Small intestine (tissue), 7 donors: Measurements from ENCODE around the gene DYRK2. TPM values are rescaled to one million over a fixed set of nuclear protein-coding genes. Genes with fewer than 3 reads are reported as not detected.
A peak's percentile ranks its signal among the peaks of the same experiment; 100 is the strongest.

Experiments
- DNase-seq, 2 donors: peaks; one replicate each; pipeline versions ENCODE4 v3.0.0 to v3.0.0-alpha.2; 2013
- FAIRE-seq: peaks from 2 replicates; lab custom pipeline; 2012; peaks lifted over from hg19 to GRCh38; lab: Jason Lieb, UNC
- H3K27ac ChIP-seq, 3 donors: one replicate each; pipeline ENCODE4 v1.5.1; 2013; ENCODE audit warnings: low read length in 2 of 3, mild to moderate bottlenecking in 2 of 3, control low read depth in 1 of 3, inconsistent platforms in 1 of 3, low read depth in 1 of 3, moderate library complexity in 1 of 3
- H3K27me3 ChIP-seq, 3 donors: one replicate each; pipeline ENCODE4 v1.6.1; 2013; ENCODE audit warnings: low read length in 3 of 3, inconsistent platforms in 1 of 3; ENCODE audit not compliant: control insufficient read depth in 3 of 3, insufficient read depth in 3 of 3
- H3K36me3 ChIP-seq, 3 donors: one replicate each; pipeline ENCODE4 v1.6.1; 2013; ENCODE audit warnings: low read length in 3 of 3, inconsistent platforms in 1 of 3, low read depth in 1 of 3, mild to moderate bottlenecking in 1 of 3, moderate library complexity in 1 of 3; ENCODE audit not compliant: control insufficient read depth in 3 of 3, insufficient read depth in 2 of 3
- H3K4me1 ChIP-seq, 3 donors: one replicate each; pipeline ENCODE4 v1.6.1; 2013; ENCODE audit warnings: low read length in 2 of 3, inconsistent platforms in 1 of 3, low read depth in 1 of 3, mild to moderate bottlenecking in 1 of 3, moderate library complexity in 1 of 3; ENCODE audit not compliant: control insufficient read depth in 3 of 3, insufficient read depth in 2 of 3
- H3K4me3 ChIP-seq, 3 donors: one replicate each; pipeline ENCODE4 v1.5.1; 2013; ENCODE audit warnings: low read length in 3 of 3, control low read depth in 1 of 3, inconsistent platforms in 1 of 3, low read depth in 1 of 3, mild to moderate bottlenecking in 1 of 3, moderate library complexity in 1 of 3
- H3K9me3 ChIP-seq, 2 donors: one replicate each; pipeline ENCODE4 v1.6.1; 2013; ENCODE audit warnings: low read depth in 1 of 2, low read length in 1 of 2; ENCODE audit not compliant: control insufficient read depth in 2 of 2, insufficient read depth in 1 of 2
- WGBS, 3 donors: extraction: QIAGEN DNeasy Blood & Tissue Kit; methylation state at CpG; one replicate each; pipeline ENCODE4 v1.1.7; 2013; 5-methylcytosine and 5-hydroxymethylcytosine counted together
- polyA plus RNA-seq, 4 donors: library from polyadenylated mRNA; stranded (reverse) in 3 of 4; unstranded in 1 of 4; fragments of 200-250 nt in 3 of 4; fragments of 120-200 nt in 1 of 4; gene quantifications; one replicate each; pipeline versions ENCODE4 v1.2.1 to v1.2.3, GENCODE V29; 2013
- donor health status: healthy with polysubstance abuse.
- donor health status: control.
- donor health status: control.
- donor health status: Bipolar disorder and iron deficiency.
- donor health status: healthy.

DYRK2 gene
- polyA plus RNA-seq, 4 donors = 12.2 to 65.0 (median 12.3) TPM

GRCh38 chr12:67676624-67677023 is 28.1 kb downstream of the DYRK2 start:
- FAIRE-seq = no peak
- H3K4me1 ChIP-seq = peaks cover 0 to 6% (median 2%) of the 10 kb centered on the region in 3 donors
- H3K27ac ChIP-seq = no peak overlapping the region
- no peak overlapping the region for H3K4me3 ChIP-seq
- no peaks in the 10 kb centered on the region for H3K27me3 ChIP-seq
- peaks cover 0 to 6% (median 2%) of the 10 kb centered on the region in 3 donors for H3K36me3 ChIP-seq
- H3K9me3 ChIP-seq = peaks cover 0 to 19% of the 10 kb centered on the region in 2 donors
- DNase-seq = no peak

- Histone ChIP-seq H3K27ac (no peak overlapping the region), H3K4me1 (peaks cover 0 to 6% (median 2%) of the 10 kb centered on the region in 3 donors), H3K36me3 (peaks cover 0 to 6% (median 2%) of the 10 kb centered on the region in 3 donors), H3K27me3 (no peaks in the 10 kb centered on the region), H3K9me3 (peaks cover 0 to 19% of the 10 kb centered on the region in 2 donors), H3K4me3 (no peak overlapping the region)
- FAIRE-seq (no peak), DNase-seq (no peak)
- 95 to 98% (median 96%) methylated on average over 3 of the region's 3 CpGs for WGBS, 3 donors
These were observed 28.6 kb downstream of the DYRK2 start for GRCh38 chr12:67677166-67677565.

GRCh38 chr12:67681105-67681778 is 32.7 kb downstream of the DYRK2 start:
- Histone ChIP-seq H3K36me3 (no peaks in the 10 kb centered on the region), H3K27ac (peak overlapping the region in 1 of 3 donors; percentile 4), H3K27me3 (no peaks in the 10 kb centered on the region), H3K4me1 (peaks cover 0 to 6% (median 2%) of the 10 kb centered on the region in 3 donors), H3K4me3 (no peak overlapping the region), H3K9me3 (no peaks in the 10 kb centered on the region)
- WGBS, 3 donors = 68 to 88% (median 79%) methylated on average over 4 of the region's 4 CpGs
- DNase-seq (peak in 1 of 2 donors; percentile 20), FAIRE-seq (no peak)

- 85 to 100% (median 90%) methylated on average over 1 of the region's 1 CpG for WGBS, 3 donors
- no peak for FAIRE-seq
- no peak overlapping the region for H3K4me3 ChIP-seq
- H3K4me1 ChIP-seq = peaks cover 0 to 6% (median 2%) of the 10 kb centered on the region in 3 donors
- no peaks in the 10 kb centered on the region for H3K27me3 ChIP-seq
- no peaks in the 10 kb centered on the region for H3K36me3 ChIP-seq
- H3K9me3 ChIP-seq = no peaks in the 10 kb centered on the region
- H3K27ac ChIP-seq = no peak overlapping the region
- no peak for DNase-seq
These were observed 33.5 kb downstream of the DYRK2 start for GRCh38 chr12:67681941-67682620.

GRCh38 chr12:67689385-67689784 is 40.8 kb downstream of the DYRK2 start:
- 6 to 27% (median 19%) methylated on average over 1 of the region's 1 CpG for WGBS, 3 donors
- H3K4me3 ChIP-seq = no peak overlapping the region
- no peak overlapping the region for H3K27ac ChIP-seq
- DNase-seq (peak in 1 of 2 donors; percentile 31), FAIRE-seq (no peak)
- no peaks in the 10 kb centered on the region for H3K36me3 ChIP-seq
- no peaks in the 10 kb centered on the region for H3K4me1 ChIP-seq
- H3K27me3 ChIP-seq = no peaks in the 10 kb centered on the region
- H3K9me3 ChIP-seq = no peaks in the 10 kb centered on the region

- FAIRE-seq (no peak), DNase-seq (no peak)
- H3K27ac ChIP-seq = no peak overlapping the region
- H3K36me3 ChIP-seq = no peaks in the 10 kb centered on the region
- no peaks in the 10 kb centered on the region for H3K9me3 ChIP-seq
- H3K4me3 ChIP-seq = no peak overlapping the region
- H3K27me3 ChIP-seq = no peaks in the 10 kb centered on the region
- no peaks in the 10 kb centered on the region for H3K4me1 ChIP-seq
- WGBS, 3 donors = 83 to 97% (median 89%) methylated on average over 1 of the region's 1 CpG
These were observed 42.1 kb downstream of the DYRK2 start for GRCh38 chr12:67690656-67691055.

- H3K27me3 ChIP-seq = no peaks in the 10 kb centered on the region
- H3K4me3 ChIP-seq = no peak overlapping the region
- no peak for FAIRE-seq
These were observed 42.7 kb downstream of the DYRK2 start for GRCh38 chr12:67691220-67691619.

GRCh38 chr12:67692135-67692534 is 43.6 kb downstream of the DYRK2 start:
- Histone ChIP-seq H3K4me3 (no peak overlapping the region), H3K9me3 (no peaks in the 10 kb centered on the region), H3K27ac (no peak overlapping the region), H3K36me3 (no peaks in the 10 kb centered on the region), H3K4me1 (no peaks in the 10 kb centered on the region), H3K27me3 (no peaks in the 10 kb centered on the region)
- DNase-seq (no peak), FAIRE-seq (no peak)
- WGBS, 3 donors = 89 to 93% (median 91%) methylated on average over 3 of the region's 3 CpGs

More at GRCh38 chr12:67691220-67691619, 42.7 kb downstream of the DYRK2 start:
- Histone ChIP-seq H3K9me3 (no peaks in the 10 kb centered on the region), H3K4me1 (no peaks in the 10 kb centered on the region), H3K36me3 (no peaks in the 10 kb centered on the region), H3K27ac (no peak overlapping the region)
- 89 to 95% (median 90%) methylated on average over 5 of the region's 5 CpGs for WGBS, 3 donors
- no peak for DNase-seq
